Measurements from ENCODE around the gene KIAA0513. TPM values are rescaled to one million over a fixed set of nuclear protein-coding genes. Genes with fewer than 3 reads are reported as not detected.

Gene KIAA0513
- total RNA-seq, 4 donors from 2014 or later = 18.5 to 41.3 (median 34.5) TPM

DNA sequence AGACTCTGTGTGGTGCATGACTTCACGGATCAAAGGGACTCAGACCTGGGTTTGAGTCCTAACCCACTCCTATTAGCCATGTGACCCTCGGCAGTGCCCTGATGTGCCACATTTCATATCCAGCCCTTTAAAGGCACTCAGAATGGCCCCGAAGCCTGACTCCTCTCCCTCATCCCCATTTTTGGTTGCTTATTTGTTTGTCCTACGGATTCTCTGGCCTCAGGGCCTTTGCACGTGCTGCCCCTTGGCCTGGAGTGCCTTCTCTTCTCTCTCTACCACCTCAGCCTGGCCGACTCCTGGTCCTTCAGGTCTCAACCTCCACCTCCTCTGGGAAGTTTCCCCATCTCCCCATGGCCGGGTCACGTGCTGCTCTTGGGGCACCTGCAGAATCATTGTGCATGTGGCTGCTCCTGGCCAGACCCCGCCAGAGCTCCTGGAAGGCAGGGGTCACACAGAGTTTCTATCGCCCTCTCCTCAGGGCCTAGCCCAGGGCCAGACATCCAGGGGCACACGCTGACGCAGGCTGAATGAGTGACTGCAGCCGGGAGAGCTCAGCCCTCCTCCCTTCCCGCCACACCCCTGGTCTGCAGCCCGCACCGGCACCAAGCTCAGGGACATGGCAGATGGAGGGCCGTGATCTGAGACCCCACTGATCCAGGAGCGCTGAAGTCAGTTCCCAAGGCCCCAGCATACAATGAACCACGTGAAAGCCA lies 106.6 kb downstream of the KIAA0513 start:
- H3K27ac ChIP-seq = no peak overlapping the region
- no peaks in the 10 kb centered on the region for H3K36me3 ChIP-seq
- H3K9me3 ChIP-seq = no peaks in the 10 kb centered on the region
- WGBS, 2 donors (ENCODE audit: low coverage in 1 of 2) = 80 to 87% methylated on average over 1 to 19 of the region's 19 CpGs
- no peak overlapping the region for H3K4me3 ChIP-seq
- H3K4me1 ChIP-seq = peaks cover 22 to 47% (median 23%) of the 10 kb centered on the region in 4 donors
- DNase-seq = no peak
- in situ Hi-C loops (cut with MboI; ENCODE audit: low pct_ligation_motif_present in 1 of 4, low pct_unique_long_range_greater_than_20kb in 1 of 4, low sequenced_read_pairs in 3 of 4) = no loop called here
- H3K27me3 ChIP-seq = peaks cover 5% of the 10 kb centered on the region
- intact Hi-C loops (cut with DNase I; ENCODE audit: low total_unique reads) = no loop called here
- TF ChIP-seq POLR2AphosphoS5 (IDR thresholded peaks at IDR 0.05) (no peak), POLR2A (IDR thresholded peaks at IDR 0.05) (no peak), EP300 (IDR thresholded peaks at IDR 0.05; ENCODE audit: low read depth) (no peak)
- TF ChIP-seq, protein P1, sequence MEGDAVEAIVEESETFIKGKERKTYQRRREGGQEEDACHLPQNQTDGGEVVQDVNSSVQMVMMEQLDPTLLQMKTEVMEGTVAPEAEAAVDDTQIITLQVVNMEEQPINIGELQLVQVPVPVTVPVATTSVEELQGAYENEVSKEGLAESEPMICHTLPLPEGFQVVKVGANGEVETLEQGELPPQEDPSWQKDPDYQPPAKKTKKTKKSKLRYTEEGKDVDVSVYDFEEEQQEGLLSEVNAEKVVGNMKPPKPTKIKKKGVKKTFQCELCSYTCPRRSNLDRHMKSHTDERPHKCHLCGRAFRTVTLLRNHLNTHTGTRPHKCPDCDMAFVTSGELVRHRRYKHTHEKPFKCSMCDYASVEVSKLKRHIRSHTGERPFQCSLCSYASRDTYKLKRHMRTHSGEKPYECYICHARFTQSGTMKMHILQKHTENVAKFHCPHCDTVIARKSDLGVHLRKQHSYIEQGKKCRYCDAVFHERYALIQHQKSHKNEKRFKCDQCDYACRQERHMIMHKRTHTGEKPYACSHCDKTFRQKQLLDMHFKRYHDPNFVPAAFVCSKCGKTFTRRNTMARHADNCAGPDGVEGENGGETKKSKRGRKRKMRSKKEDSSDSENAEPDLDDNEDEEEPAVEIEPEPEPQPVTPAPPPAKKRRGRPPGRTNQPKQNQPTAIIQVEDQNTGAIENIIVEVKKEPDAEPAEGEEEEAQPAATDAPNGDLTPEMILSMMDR (IDR thresholded peaks at IDR 0.05) = no peak

DNA sequence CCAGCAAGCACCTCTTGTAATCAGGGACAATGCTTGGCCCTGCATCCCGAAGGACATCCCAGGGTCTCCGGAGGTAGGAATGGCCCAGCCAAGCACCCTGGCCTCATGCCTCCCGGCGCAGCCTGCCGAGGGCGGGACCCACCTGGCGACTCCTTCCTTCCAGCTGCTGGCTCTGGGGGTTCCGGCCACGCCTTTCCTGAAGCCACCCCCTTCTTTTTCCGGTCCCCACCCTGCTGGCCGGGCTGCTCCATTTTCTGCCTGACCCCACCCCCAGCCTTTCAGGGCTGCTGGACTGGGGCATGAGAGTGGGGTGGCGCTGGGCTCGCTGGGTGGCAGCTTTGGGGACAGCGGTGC lies 107.2 kb downstream of the KIAA0513 start:
- Histone ChIP-seq H3K27ac (no peak overlapping the region), H3K4me1 (peaks cover 19 to 44% (median 23%) of the 10 kb centered on the region in 4 donors), H3K4me3 (no peak overlapping the region), H3K36me3 (no peaks in the 10 kb centered on the region), H3K27me3 (peaks cover 5% of the 10 kb centered on the region), H3K9me3 (no peaks in the 10 kb centered on the region)
- in situ Hi-C loops (cut with MboI; ENCODE audit: low pct_ligation_motif_present in 1 of 4, low pct_unique_long_range_greater_than_20kb in 1 of 4, low sequenced_read_pairs in 3 of 4) = no loop called here
- intact Hi-C loops (cut with DNase I; ENCODE audit: low total_unique reads) = no loop called here
- 57% methylated on average over 14 of the region's 14 CpGs; no CpG with 5 or more reads in 1 of the 2 donors for WGBS, 2 donors (ENCODE audit: low coverage in 1 of 2)
- no peak for DNase-seq
- TF ChIP-seq, protein P1 (IDR thresholded peaks at IDR 0.05) = no peak
- TF ChIP-seq POLR2AphosphoS5 (IDR thresholded peaks at IDR 0.05) = no peak

DNA sequence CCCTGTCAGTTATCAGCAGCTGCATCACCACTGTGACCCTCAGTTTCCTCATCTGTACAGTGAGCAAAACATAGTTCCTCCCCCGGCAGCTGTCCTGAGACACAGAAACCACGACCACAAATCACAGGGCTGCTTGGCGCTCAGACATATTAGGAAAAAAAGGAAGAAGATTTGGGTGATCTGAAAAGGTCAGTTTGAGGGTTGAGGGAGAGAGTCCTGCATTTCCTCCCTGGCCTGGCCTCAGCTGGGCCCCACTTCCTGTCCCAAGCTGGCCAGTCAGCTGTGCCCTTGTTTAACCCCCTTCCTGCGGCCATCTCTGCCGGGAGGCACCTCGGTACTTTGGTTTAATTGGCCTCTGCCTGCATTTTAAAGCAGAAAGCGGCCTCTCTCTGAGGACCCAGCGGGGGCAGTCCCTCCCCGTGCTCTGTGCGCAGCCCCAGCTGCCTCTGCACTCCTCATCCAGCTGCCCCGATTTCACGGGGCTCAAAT lies 108.7 kb downstream of the KIAA0513 start:
- in situ Hi-C loops (cut with MboI; ENCODE audit: low pct_ligation_motif_present in 1 of 4, low pct_unique_long_range_greater_than_20kb in 1 of 4, low sequenced_read_pairs in 3 of 4) (no loop called here), intact Hi-C loops (cut with DNase I; ENCODE audit: low total_unique reads) (no loop called here)
- 46% methylated on average over 12 of the region's 12 CpGs; no CpG with 5 or more reads in 1 of the 2 donors for WGBS, 2 donors (ENCODE audit: low coverage in 1 of 2)
- H3K27me3 ChIP-seq = peaks cover 5% of the 10 kb centered on the region
- no peaks in the 10 kb centered on the region for H3K36me3 ChIP-seq
- TF ChIP-seq POLR2A (IDR thresholded peaks at IDR 0.05) (no peak), EP300 (IDR thresholded peaks at IDR 0.05; ENCODE audit: low read depth) (no peak), POLR2AphosphoS5 (IDR thresholded peaks at IDR 0.05) (no peak)
- TF ChIP-seq, protein P1 (IDR thresholded peaks at IDR 0.05) = no peak
- peak; percentile 35 for DNase-seq
- no peak overlapping the region for H3K4me3 ChIP-seq
- peaks cover 14 to 29% (median 15%) of the 10 kb centered on the region in 4 donors for H3K4me1 ChIP-seq
- no peaks in the 10 kb centered on the region for H3K9me3 ChIP-seq
- H3K27ac ChIP-seq = peak overlapping the region; percentile 68 to 87 (median 81)

DNA sequence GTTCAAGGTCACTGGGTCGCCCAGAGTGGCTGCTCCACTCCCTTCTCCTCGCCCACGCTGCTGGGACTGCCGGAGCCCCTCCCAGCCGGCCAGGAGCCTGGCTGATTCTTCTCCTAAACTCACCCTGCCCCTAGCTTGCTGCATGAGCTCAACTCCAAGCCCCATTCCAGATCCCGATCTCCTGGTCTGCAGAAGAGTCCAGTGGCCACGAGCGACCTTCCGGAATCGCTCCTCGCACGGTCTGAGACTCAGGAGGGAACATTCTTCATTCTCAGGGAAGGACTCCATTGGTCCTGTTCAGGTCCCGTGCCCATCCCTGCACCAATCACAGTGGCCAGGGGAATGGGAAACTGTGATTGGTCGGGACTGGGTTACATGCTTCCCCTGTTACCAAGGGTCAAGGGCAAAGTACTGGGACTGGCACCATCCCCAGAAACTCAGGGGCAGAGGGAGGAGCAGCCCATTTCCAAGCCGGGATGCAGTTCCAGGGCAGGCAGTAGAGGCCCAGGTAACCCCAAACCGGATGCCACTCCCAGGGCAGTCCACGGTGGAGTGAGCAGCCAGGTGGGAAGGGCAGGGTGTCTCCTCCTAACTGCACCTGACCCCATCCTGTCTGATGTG lies 109.2 kb downstream of the KIAA0513 start:
- TF ChIP-seq POLR2A (IDR thresholded peaks at IDR 0.05) (no peak), POLR2AphosphoS5 (IDR thresholded peaks at IDR 0.05) (no peak), EP300 (IDR thresholded peaks at IDR 0.05; ENCODE audit: low read depth) (no peak)
- TF ChIP-seq, protein P1 (IDR thresholded peaks at IDR 0.05) = no peak
- WGBS, 2 donors (ENCODE audit: low coverage in 1 of 2) = 55% methylated on average over 17 of the region's 17 CpGs; no CpG with 5 or more reads in 1 of the 2 donors
- H3K36me3 ChIP-seq = no peaks in the 10 kb centered on the region
- peak; percentile 35 for DNase-seq
- peak overlapping the region in 2 of 4 donors; percentile 12 to 18 for H3K4me3 ChIP-seq
- no peaks in the 10 kb centered on the region for H3K9me3 ChIP-seq
- intact Hi-C loops (cut with DNase I; ENCODE audit: low total_unique reads) (loop anchor here (1.0 kb wide), 1 partner anchor 65 kb away; no protein-coding TSS in a partner anchor), in situ Hi-C loops (cut with MboI; ENCODE audit: low pct_ligation_motif_present in 1 of 4, low pct_unique_long_range_greater_than_20kb in 1 of 4, low sequenced_read_pairs in 3 of 4) (no loop called here)
- H3K4me1 ChIP-seq = peaks cover 14 to 29% (median 15%) of the 10 kb centered on the region in 4 donors
- H3K27me3 ChIP-seq = peaks cover 5% of the 10 kb centered on the region
- peak overlapping the region; percentile 68 to 87 (median 81) for H3K27ac ChIP-seq
